H1 (cell line): ENCODE measurements around the gene ACSM3. TPM values are rescaled to one million over a fixed set of nuclear protein-coding genes. Genes with fewer than 3 reads are reported as not detected.

ENCODE experiments used
- CTCF ChIA-PET: fragments of 300-600 bp; sonication (Branson Sonifier 250); formaldehyde crosslinking; loops from one replicate; lab custom pipeline; 2021; ENCODE audit not compliant: partially characterized antibody; lab: Charles Lee
- POLR2A ChIA-PET: fragments of 300-600 bp; sonication (Branson Sonifier 250); formaldehyde crosslinking; loops from one replicate; lab custom pipeline; 2021; ENCODE audit warnings: inconsistent platforms; ENCODE audit not compliant: partially characterized antibody; lab: Charles Lee
- DNase-seq, 2 experiments: peaks; one replicate each; pipeline versions ENCODE4 v3.0.0 to v3.0.0-alpha.2; 2010 to 2022; ENCODE audit warnings: low spot score in 2 of 2, low read depth in 1 of 2, mixed read lengths in 1 of 2
- FAIRE-seq: peaks from 2 replicates; lab custom pipeline; 2011; peaks lifted over from hg19 to GRCh38; lab: Jason Lieb, UNC
- H2AFZ ChIP-seq: 2 replicates; pipeline ENCODE4 v1.8.1; 2012; ENCODE audit warnings: low read length, inconsistent platforms
- H2AK5ac ChIP-seq: 2 replicates; pipeline ENCODE4 v1.6.1; 2013; ENCODE audit warnings: low read depth, low read length
- H2BK120ac ChIP-seq: replicated peaks from 2 replicates; pipeline ENCODE3; 2013; ENCODE audit warnings: low read depth, low read length, inconsistent platforms
- H2BK12ac ChIP-seq: 2 replicates; pipeline ENCODE4 v1.6.1; 2013; ENCODE audit warnings: low read depth, low read length
- H2BK15ac ChIP-seq: 2 replicates; pipeline ENCODE4 v1.6.1; 2013; ENCODE audit warnings: low read length
- H2BK20ac ChIP-seq: 2 replicates; pipeline ENCODE4 v1.6.1; 2013; ENCODE audit warnings: low read length
- H2BK5ac ChIP-seq: 2 replicates; pipeline ENCODE4 v1.6.1; 2013; ENCODE audit warnings: low read depth, low read length
- H3K14ac ChIP-seq: 2 replicates; pipeline ENCODE4 v1.6.1; 2013; ENCODE audit warnings: inconsistent platforms; ENCODE audit not compliant: insufficient read length
- H3K18ac ChIP-seq: 2 replicates; pipeline ENCODE4 v1.6.1; 2013; ENCODE audit warnings: low read length; ENCODE audit errors: extremely low read depth
- H3K23ac ChIP-seq: 2 replicates; pipeline ENCODE4 v1.6.1; 2013; ENCODE audit warnings: inconsistent platforms; ENCODE audit not compliant: insufficient read length
- H3K23me2 ChIP-seq: 2 replicates; pipeline ENCODE4 v1.6.1; 2013; ENCODE audit warnings: low read depth, low read length
- H3K27ac ChIP-seq: 2 replicates; pipeline ENCODE4 v1.6.1; 2011; ENCODE audit warnings: low read depth, low read length, inconsistent platforms
- H3K27me3 ChIP-seq, 4 experiments: replicated peaks in 1 of 4; 1 replicate in 1 of 4; 2 replicates in 3 of 4; pipeline versions ENCODE4 v1.6.1 to v1.8.1; 2011 to 2013; ENCODE audit warnings: low read length in 3 of 4, mild to moderate bottlenecking in 3 of 4, inconsistent platforms in 2 of 4, mixed read lengths in 2 of 4, moderate library complexity in 1 of 4; ENCODE audit not compliant: control insufficient read depth in 3 of 4, insufficient read depth in 3 of 4; ENCODE audit errors: extremely low read depth in 1 of 4
- H3K36me3 ChIP-seq, 4 experiments: 2 replicates each; pipeline versions ENCODE4 v1.6.1 to v1.8.1; 2011 to 2013; ENCODE audit warnings: mild to moderate bottlenecking in 4 of 4, low read length in 3 of 4, moderate library complexity in 2 of 4, control low read depth in 1 of 4, inconsistent platforms in 1 of 4; ENCODE audit not compliant: insufficient read depth in 4 of 4, control insufficient read depth in 2 of 4
- H3K4ac ChIP-seq: replicated peaks from 2 replicates; pipeline ENCODE3; 2013; ENCODE audit warnings: low read length, low read depth, mixed read lengths, inconsistent platforms; ENCODE audit not compliant: insufficient read length
- H3K4me1 ChIP-seq, 4 experiments: replicated peaks in 1 of 4; 1 replicate in 1 of 4; 2 replicates in 3 of 4; pipeline versions ENCODE4 v1.6.1 to v1.8.1; 2011 to 2013; ENCODE audit warnings: low read length in 3 of 4, inconsistent platforms in 2 of 4, mixed read lengths in 1 of 4; ENCODE audit not compliant: insufficient read depth in 4 of 4, control insufficient read depth in 3 of 4
- H3K4me2 ChIP-seq, 2 experiments: 2 replicates each; pipeline versions ENCODE4 v1.6.1 to v1.8.1; 2011 to 2013; ENCODE audit warnings: low read depth in 2 of 2, low read length in 2 of 2, control low read depth in 1 of 2, inconsistent platforms in 1 of 2, mild to moderate bottlenecking in 1 of 2; ENCODE audit not compliant: insufficient read depth in 1 of 2
- H3K4me3 ChIP-seq, 4 experiments: fragments of 200-600, 300-600 bp in 1 of 4; sonication (generic), shearing (Covaris generic), sonication (Bioruptor Twin) in 1 of 4; 2 replicates each; pipeline versions ENCODE4 v1.5.1 to v1.8.1; 2011 to 2016; ENCODE audit warnings: low read length in 4 of 4, low read depth in 3 of 4, control low read depth in 2 of 4, inconsistent platforms in 2 of 4, mild to moderate bottlenecking in 2 of 4, mixed read lengths in 1 of 4, moderate library complexity in 1 of 4; ENCODE audit not compliant: insufficient read depth in 2 of 4; ENCODE audit errors: extremely low read depth in 1 of 4
- H3K56ac ChIP-seq: replicated peaks from 2 replicates; pipeline ENCODE3; 2013; ENCODE audit warnings: low read depth, mild to moderate bottlenecking, mixed read lengths, low read length, inconsistent platforms; ENCODE audit not compliant: insufficient read length
- H3K79me1 ChIP-seq: 2 replicates; pipeline ENCODE4 v1.6.1; 2013; ENCODE audit warnings: low read depth, low read length, control low read depth
- H3K79me2 ChIP-seq, 2 experiments: 2 replicates each; pipeline versions ENCODE4 v1.6.1 to v1.8.1; 2012 to 2013; ENCODE audit warnings: low read length in 2 of 2, mild to moderate bottlenecking in 2 of 2, inconsistent platforms in 1 of 2; ENCODE audit not compliant: insufficient read depth in 2 of 2, control insufficient read depth in 1 of 2
- H3K9ac ChIP-seq, 4 experiments: replicated peaks in 1 of 4; 1 replicate in 1 of 4; 2 replicates in 3 of 4; pipeline versions ENCODE4 v1.6.1 to v1.8.1; 2011 to 2013; ENCODE audit warnings: low read depth in 3 of 4, low read length in 3 of 4, control low read depth in 2 of 4, mild to moderate bottlenecking in 2 of 4, moderate library complexity in 2 of 4, inconsistent platforms in 1 of 4; ENCODE audit errors: extremely low read depth in 1 of 4
- H3K9me3 ChIP-seq, 2 experiments: 2 replicates each; pipeline versions ENCODE4 v1.6.1 to v1.8.1; 2012 to 2013; ENCODE audit warnings: mild to moderate bottlenecking in 2 of 2, moderate library complexity in 2 of 2, control low read depth in 1 of 2, inconsistent platforms in 1 of 2, low read depth in 1 of 2, low read length in 1 of 2, mixed read lengths in 1 of 2; ENCODE audit not compliant: insufficient read depth in 2 of 2
- H4K20me1 ChIP-seq, 2 experiments: replicated peaks in 1 of 2; 2 replicates each; pipeline versions ENCODE3 to v1.8.1; 2011 to 2013; ENCODE audit warnings: inconsistent platforms in 2 of 2, low read length in 2 of 2, mild to moderate bottlenecking in 1 of 2; ENCODE audit not compliant: insufficient read depth in 2 of 2, control insufficient read depth in 1 of 2
- H4K5ac ChIP-seq: 2 replicates; pipeline ENCODE4 v1.6.1; 2013; ENCODE audit warnings: low read length, low read depth, mixed read lengths, inconsistent platforms; ENCODE audit not compliant: insufficient read length
- H4K8ac ChIP-seq: 2 replicates; pipeline ENCODE4 v1.8.0; 2013; ENCODE audit warnings: mild to moderate bottlenecking, moderate library complexity, low read length, inconsistent platforms; ENCODE audit not compliant: insufficient read depth; ENCODE audit errors: extremely low read depth
- H4K91ac ChIP-seq: replicated peaks from 2 replicates; pipeline ENCODE3; 2013; ENCODE audit warnings: low read length, mixed read lengths, inconsistent platforms; ENCODE audit not compliant: insufficient read length
- GABPA ChIP-seq: IDR thresholded peaks from 2 replicates; pipeline ENCODE4 v1.6.1; 2011; ENCODE audit warnings: mild to moderate bottlenecking, low read length, moderate library complexity, borderline replicate concordance; ENCODE audit not compliant: insufficient read depth
- GTF2F1 ChIP-seq: IDR thresholded peaks from 2 replicates; pipeline ENCODE4 v1.6.1; 2012; ENCODE audit warnings: low read depth, low read length, improper control_type of control experiment, borderline replicate concordance
- KDM1A ChIP-seq: fragments of 200-600, 300-600 bp; sonication (generic); IDR thresholded peaks from 2 replicates; pipeline ENCODE4 v1.7.1; 2016; ENCODE audit warnings: mild to moderate bottlenecking, low read length, borderline replicate concordance
- TBP ChIP-seq: IDR thresholded peaks from 2 replicates; pipeline ENCODE4 v1.6.1; 2011; ENCODE audit warnings: low read depth, low read length, improper control_type of control experiment
- TCF12 ChIP-seq: IDR thresholded peaks from 2 replicates; pipeline ENCODE4 v1.6.1; 2011; ENCODE audit warnings: low read depth, mild to moderate bottlenecking, low read length
- WGBS, 2 experiments: shearing (Covaris generic) in 1 of 2; methylation state at CpG; one replicate each; pipeline versions ENCODE4 v1.1.6 to v1.1.7; 2013 to 2015; ENCODE audit warnings: low lambda C conversion rate in 2 of 2, mixed read lengths in 2 of 2, inconsistent platforms in 1 of 2, low coverage in 1 of 2, missing lambda C conversion rate in 1 of 2; ENCODE audit not compliant: insufficient replicate concordance in 2 of 2, insufficient coverage in 1 of 2, insufficient read length in 1 of 2; ENCODE audit errors: extremely low coverage in 1 of 2, missing lambda C conversion rate in 1 of 2; 5-methylcytosine and 5-hydroxymethylcytosine counted together
- polyA plus RNA-seq, 7 experiments: library from polyadenylated mRNA; depleted of rRNA in 3 of 7; stranded (reverse) in 5 of 7; unstranded in 2 of 7; fragments of >200 nt in 5 of 7; fragments of 200-250 nt in 2 of 7; gene quantifications; 1 replicate in 5 of 7; 2 replicates in 1 of 7; 4 replicates in 1 of 7; pipeline versions ENCODE4 v1.2.1 to v1.2.3, GENCODE V29; 2011 to 2013; ENCODE audit warnings: missing spikeins in 2 of 7, mixed read lengths in 2 of 7
- total RNA-seq: library from RNA; stranded (reverse); fragmentation: NEBNext Ultra II Directional; extraction: Animal tissue kit (Norgen Biotek cat#: 25700); gene quantifications from 2 replicates; pipeline ENCODE4 v1.2.1, GENCODE V29; 2021

ACSM3 gene
- total and polyA plus RNA-seq, 2 of the 8 experiments (the other 6 are each of a cell fraction or from before 2014, with no cell fraction given): 5.7 to 6.2 TPM

GRCh38 chr16:20766294-20766693, 2.5 kb downstream of the ACSM3 start:
- Histone ChIP-seq H3K27ac (no peak overlapping the region), H2BK15ac (no peak overlapping the region), H3K79me2 (no peaks in the 10 kb centered on the region), H3K9ac (no peak overlapping the region), H3K4ac (no peak overlapping the region), H3K9me3 (no peaks in the 10 kb centered on the region; a peak in 1 of 4 replicates), H2BK20ac (no peak overlapping the region), H3K14ac (no peak overlapping the region), H2BK12ac (no peak overlapping the region), H2AFZ (no peak overlapping the region), H3K18ac (no peak overlapping the region), H3K23me2 (no peaks in the 10 kb centered on the region), H3K4me3 (no peak overlapping the region), H3K4me2 (no peak overlapping the region), H2AK5ac (no peak overlapping the region), H4K20me1 (no peaks in the 10 kb centered on the region), H3K23ac (no peak overlapping the region), H3K79me1 (no peaks in the 10 kb centered on the region), H4K8ac (no peak overlapping the region), H3K27me3 (no peaks in the 10 kb centered on the region; a peak in 1 of 7 replicates), H4K5ac (no peak overlapping the region), H3K56ac (no peak overlapping the region), H2BK120ac (no peak overlapping the region), H3K4me1 (no peaks in the 10 kb centered on the region; a peak in 1 of 7 replicates), H4K91ac (no peak overlapping the region), H2BK5ac (no peak overlapping the region), H3K36me3 (no peaks in the 10 kb centered on the region)
- TF ChIP-seq TBP (no peak), TCF12 (no peak), KDM1A (no peak), GTF2F1 (no peak), GABPA (no peak)
- POLR2A ChIA-PET: interaction anchor here (1.9 kb wide), 1 partner anchor 8 kb away, joined by 6 read pairs; no protein-coding TSS in a partner anchor
- DNase-seq (no peak), FAIRE-seq (no peak)
- WGBS, 2 experiments: 89% methylated on average over 5 of the region's 5 CpGs; no CpG with 5 or more reads in 1 of the 2 experiments
- CTCF ChIA-PET: interaction anchor here (1.1 kb wide), 1 partner anchor 9 kb away, joined by 7 read pairs; no protein-coding TSS in a partner anchor
